Nephron progenitor cell (in vitro differentiated cells): ENCODE measurements around the gene PRKCA.

ENCODE experiments used
- DNase-seq: peaks from one replicate; pipeline ENCODE4 v3.0.0; 2021
- H3K27ac Mint-ChIP-seq: 2 replicates; pipeline ENCODE4 v1.8.0; 2021; ENCODE audit warnings: mild to moderate bottlenecking, moderate library complexity, mixed read lengths
- H3K27me3 Mint-ChIP-seq: 2 replicates; pipeline ENCODE4 v1.8.0; 2021; ENCODE audit warnings: mild to moderate bottlenecking, low read depth, mixed read lengths; ENCODE audit not compliant: poor library complexity
- H3K36me3 Mint-ChIP-seq: 2 replicates; pipeline ENCODE4 v1.8.0; 2021; ENCODE audit warnings: low read depth, mixed read lengths
- H3K4me1 Mint-ChIP-seq: 2 replicates; pipeline ENCODE4 v1.8.0; 2021; ENCODE audit warnings: mixed read lengths
- H3K4me3 Mint-ChIP-seq: 2 replicates; pipeline ENCODE4 v1.8.0; 2021; ENCODE audit warnings: mild to moderate bottlenecking, moderate library complexity, mixed read lengths
- H3K9me3 Mint-ChIP-seq: 2 replicates; pipeline ENCODE4 v1.8.0; 2021; ENCODE audit warnings: mild to moderate bottlenecking, moderate library complexity, mixed read lengths
- TF ChIP-seq, protein P1 (sequence below): fragments of 200-600 bp; sonication (generic); IDR thresholded peaks from 2 replicates; pipeline ENCODE4 v1.5.0; 2021; ENCODE audit warnings: antibody characterized with exemption

PRKCA gene

DNA sequence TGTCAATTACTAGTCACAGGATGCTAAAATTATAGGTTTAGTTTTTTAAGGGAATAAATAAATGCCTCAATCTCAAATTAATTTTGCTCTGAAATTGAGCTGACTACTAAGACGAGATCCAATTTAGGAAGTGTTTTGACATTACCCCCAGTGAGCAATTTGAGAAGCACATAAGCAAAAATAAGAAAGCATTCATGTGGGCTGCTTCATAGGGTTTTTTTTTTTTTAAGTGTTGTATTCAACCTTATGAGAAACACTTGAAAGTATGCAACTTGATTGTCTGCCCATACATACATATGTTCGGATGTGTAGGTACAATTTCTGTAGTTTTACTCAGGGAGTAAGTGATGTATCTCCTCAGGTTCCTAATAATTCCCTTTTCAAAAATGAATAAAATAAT is 77.6 kb downstream of the PRKCA start:
- no peaks in the 10 kb centered on the region for H3K27me3 Mint-ChIP-seq
- no peaks in the 10 kb centered on the region for H3K9me3 Mint-ChIP-seq
- no peak overlapping the region for H3K4me3 Mint-ChIP-seq
- no peak for DNase-seq
- peaks cover 17% of the 10 kb centered on the region for H3K4me1 Mint-ChIP-seq
- no peaks in the 10 kb centered on the region for H3K36me3 Mint-ChIP-seq
- no peak overlapping the region for H3K27ac Mint-ChIP-seq
- TF ChIP-seq, protein P1, sequence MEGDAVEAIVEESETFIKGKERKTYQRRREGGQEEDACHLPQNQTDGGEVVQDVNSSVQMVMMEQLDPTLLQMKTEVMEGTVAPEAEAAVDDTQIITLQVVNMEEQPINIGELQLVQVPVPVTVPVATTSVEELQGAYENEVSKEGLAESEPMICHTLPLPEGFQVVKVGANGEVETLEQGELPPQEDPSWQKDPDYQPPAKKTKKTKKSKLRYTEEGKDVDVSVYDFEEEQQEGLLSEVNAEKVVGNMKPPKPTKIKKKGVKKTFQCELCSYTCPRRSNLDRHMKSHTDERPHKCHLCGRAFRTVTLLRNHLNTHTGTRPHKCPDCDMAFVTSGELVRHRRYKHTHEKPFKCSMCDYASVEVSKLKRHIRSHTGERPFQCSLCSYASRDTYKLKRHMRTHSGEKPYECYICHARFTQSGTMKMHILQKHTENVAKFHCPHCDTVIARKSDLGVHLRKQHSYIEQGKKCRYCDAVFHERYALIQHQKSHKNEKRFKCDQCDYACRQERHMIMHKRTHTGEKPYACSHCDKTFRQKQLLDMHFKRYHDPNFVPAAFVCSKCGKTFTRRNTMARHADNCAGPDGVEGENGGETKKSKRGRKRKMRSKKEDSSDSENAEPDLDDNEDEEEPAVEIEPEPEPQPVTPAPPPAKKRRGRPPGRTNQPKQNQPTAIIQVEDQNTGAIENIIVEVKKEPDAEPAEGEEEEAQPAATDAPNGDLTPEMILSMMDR: no peak

DNA sequence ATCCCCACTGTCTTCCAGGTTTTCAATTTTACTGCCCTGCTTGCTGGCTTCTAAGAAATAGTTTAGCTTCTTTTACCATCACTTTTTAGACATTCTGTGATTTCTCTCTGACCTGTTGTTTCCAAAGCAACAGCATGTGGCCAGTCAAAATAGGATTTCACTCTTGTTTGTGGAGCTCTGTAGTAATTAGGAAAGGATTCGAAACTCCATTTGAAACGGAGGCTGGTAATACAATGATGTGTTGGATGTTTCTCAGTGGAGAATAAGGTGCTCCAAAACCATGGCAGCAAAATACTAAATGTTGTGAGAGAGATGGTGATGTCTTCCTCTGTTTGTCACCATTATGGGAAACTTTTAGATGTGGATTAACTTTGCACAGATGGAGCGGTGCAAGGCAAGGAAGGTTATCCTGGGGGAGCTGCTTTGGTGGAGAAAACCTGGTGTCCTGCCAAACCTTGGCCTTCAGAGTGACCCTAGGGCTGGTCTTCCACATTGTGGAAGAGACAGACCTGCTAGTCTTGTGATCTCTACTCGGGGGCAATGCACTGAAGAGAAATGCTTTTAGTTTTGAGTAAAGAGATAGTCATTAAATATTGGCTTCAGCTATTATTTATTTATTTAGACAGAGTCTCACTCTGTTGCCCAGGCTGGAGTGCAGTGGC is 79.4 kb downstream of the PRKCA start:
- no peaks in the 10 kb centered on the region for H3K9me3 Mint-ChIP-seq
- H3K36me3 Mint-ChIP-seq: no peaks in the 10 kb centered on the region
- no peak for DNase-seq
- H3K27me3 Mint-ChIP-seq: no peaks in the 10 kb centered on the region
- no peak overlapping the region for H3K27ac Mint-ChIP-seq
- TF ChIP-seq, protein P1: no peak
- H3K4me1 Mint-ChIP-seq: peaks cover 9% of the 10 kb centered on the region
- H3K4me3 Mint-ChIP-seq: no peak overlapping the region

DNA sequence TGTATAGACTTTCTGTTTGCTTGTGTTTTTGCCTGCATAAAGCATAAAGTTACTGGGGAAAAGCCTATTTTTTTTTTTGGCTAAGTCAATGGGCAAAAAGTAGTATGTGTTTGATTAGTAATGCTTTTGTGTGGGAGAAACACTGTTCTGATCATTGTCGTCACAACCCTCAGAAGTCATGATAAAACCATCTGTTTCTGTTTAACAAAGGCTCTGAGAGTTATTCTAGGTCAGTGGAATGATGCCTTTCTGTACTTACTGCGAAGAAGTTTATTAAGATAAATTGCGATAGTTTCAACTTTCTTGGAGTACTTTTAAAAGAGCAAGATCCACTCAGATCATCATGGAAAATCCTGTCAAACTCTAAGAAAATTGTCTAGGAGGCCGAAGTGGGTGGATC is 80.9 kb downstream of the PRKCA start:
- Mint-ChIP-seq H3K9me3 (no peaks in the 10 kb centered on the region), H3K27ac (no peak overlapping the region), H3K27me3 (no peaks in the 10 kb centered on the region), H3K4me1 (peaks cover 19% of the 10 kb centered on the region), H3K36me3 (no peaks in the 10 kb centered on the region), H3K4me3 (no peak overlapping the region)
- no peak for DNase-seq
- TF ChIP-seq, protein P1: no peak

DNA sequence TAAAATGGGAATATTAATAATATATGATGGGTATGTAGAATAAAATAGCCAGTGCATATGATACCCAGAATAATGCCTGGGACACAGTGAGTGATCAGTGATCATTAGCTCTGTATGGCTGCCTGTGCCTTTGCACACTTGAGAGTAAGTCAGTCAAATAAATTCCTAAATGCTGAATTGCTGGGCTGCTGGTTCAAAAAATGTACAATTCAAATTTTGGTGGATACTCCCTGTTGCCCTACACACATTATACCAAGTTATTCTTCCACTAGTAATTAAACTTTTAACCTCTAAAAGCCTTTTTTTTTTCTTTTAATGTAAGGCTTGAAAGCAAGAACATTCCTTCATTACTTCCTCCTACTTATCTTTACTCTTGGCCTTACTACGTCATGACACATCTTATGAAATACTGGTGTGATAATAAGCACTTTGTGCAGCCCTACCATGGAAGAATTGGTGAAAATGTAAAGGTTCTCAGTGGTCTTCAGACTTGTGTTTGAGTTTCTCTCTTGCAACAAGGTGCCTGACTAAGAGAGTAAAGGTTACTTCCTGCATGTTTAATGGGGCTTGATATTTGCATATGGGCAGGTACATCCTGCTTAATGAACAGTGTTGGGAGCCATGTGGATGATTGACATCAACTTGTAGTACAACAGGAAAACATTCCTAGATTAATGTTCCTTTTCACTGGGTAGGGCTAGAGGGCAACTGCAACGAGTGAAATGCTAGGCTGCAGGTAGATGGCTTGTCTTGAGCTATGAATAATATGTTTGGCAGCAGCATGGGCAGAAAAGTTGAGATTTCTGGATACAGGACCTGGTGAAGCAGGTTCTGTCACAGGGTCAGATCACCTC is 84.3 kb downstream of the PRKCA start:
- Mint-ChIP-seq H3K27ac (no peak overlapping the region), H3K27me3 (no peaks in the 10 kb centered on the region), H3K4me1 (peaks cover 27% of the 10 kb centered on the region), H3K4me3 (no peak overlapping the region), H3K36me3 (peaks cover 13% of the 10 kb centered on the region), H3K9me3 (no peaks in the 10 kb centered on the region)
- TF ChIP-seq, protein P1: no peak
- DNase-seq: no peak

DNA sequence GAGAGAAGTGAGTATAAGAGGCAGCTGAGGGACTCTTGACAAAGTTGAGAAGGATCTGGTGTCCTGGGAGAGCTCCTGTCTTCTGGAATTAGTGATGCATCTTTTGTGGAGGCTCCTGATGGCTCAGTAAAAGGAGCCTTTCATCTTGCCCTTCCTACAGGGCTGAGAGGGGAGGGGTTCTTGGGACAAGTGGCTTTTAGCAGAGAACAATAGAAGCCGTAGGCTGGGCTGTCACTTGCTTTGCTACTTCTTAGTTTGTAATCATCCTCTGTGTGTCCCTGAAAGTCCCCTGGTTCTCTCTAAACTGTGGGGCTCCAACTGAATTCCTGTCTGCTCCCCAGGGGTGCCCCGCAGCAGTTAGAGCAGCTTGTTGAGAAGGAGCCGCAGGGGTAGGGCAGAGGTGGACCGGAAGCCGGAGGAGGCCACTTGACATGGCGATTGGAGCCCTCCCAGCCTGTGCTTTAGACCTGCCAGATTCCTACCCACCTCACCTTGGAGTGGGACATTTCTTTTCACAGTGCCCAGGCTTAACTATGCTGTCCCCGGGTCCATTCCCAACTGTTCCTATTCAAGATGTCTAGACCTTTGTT is 85.1 kb downstream of the PRKCA start:
- Mint-ChIP-seq H3K36me3 (peaks cover 13% of the 10 kb centered on the region), H3K4me1 (peaks cover 34% of the 10 kb centered on the region), H3K27ac (no peak overlapping the region), H3K4me3 (no peak overlapping the region), H3K9me3 (no peaks in the 10 kb centered on the region), H3K27me3 (no peaks in the 10 kb centered on the region)
- no peak for DNase-seq
- TF ChIP-seq, protein P1: no peak
